PC-3 (cell line): ENCODE data around the gene OPTC. TPM values are rescaled to one million over a fixed set of nuclear protein-coding genes. Genes with fewer than 3 reads are reported as not detected.

ENCODE experiments used
- ATAC-seq: fragments of 200-7000 bp; cut with Tn5 transposase; 2 replicates; pipeline ENCODE4 v1.9.1; 2020; ENCODE audit warnings: mild to moderate bottlenecking, moderate library complexity
- BruUV-seq: library from RNA; stranded (reverse); fragments of 400-500 nt; replicated peaks from 2 replicates; lab custom pipeline; 2021; lab: Mats Ljungman, UMichigan
- CTCF ChIA-PET: fragments of 300-600 bp; sonication (Branson Sonifier 250); formaldehyde crosslinking; loops from one replicate; lab custom pipeline; 2022; ENCODE audit warnings: antibody characterized with exemption; lab: Charles Lee
- POLR2A ChIA-PET: fragments of 300-600 bp; sonication (Branson Sonifier 250); formaldehyde crosslinking; loops from one replicate; lab custom pipeline; 2022; ENCODE audit warnings: antibody characterized with exemption; ENCODE audit not compliant: unreplicated experiment; lab: Charles Lee
- DNase-seq: peaks from one replicate; pipeline ENCODE4 v3.0.0-alpha.2; 2015
- H2AFZ ChIP-seq: fragments of 300-600 bp; sonication (generic); 2 replicates; pipeline ENCODE4 v1.6.0; 2016; ENCODE audit warnings: antibody characterized with exemption, low read length
- H3F3A ChIP-seq: fragments of 300-600 bp; sonication (generic); one replicate; pipeline ENCODE4 v1.6.0; 2017; ENCODE audit warnings: antibody characterized with exemption, low read length, control low read depth, mild to moderate bottlenecking; ENCODE audit not compliant: unreplicated experiment
- H3K27ac ChIP-seq: fragments of 300-600 bp; sonication (generic); 2 replicates; pipeline ENCODE4 v1.5.1; 2016; ENCODE audit warnings: mild to moderate bottlenecking, low read length
- H3K27me3 ChIP-seq: fragments of 300-600 bp; sonication (generic); 2 replicates; pipeline ENCODE4 v1.6.1; 2016; ENCODE audit warnings: low read length, mixed read lengths
- H3K36me3 ChIP-seq: fragments of 300-600 bp; sonication (generic); 2 replicates; pipeline ENCODE4 v1.6.1; 2016; ENCODE audit warnings: low read depth, mixed run types, low read length, mixed read lengths
- H3K4me1 ChIP-seq: fragments of 300-600 bp; sonication (generic); 2 replicates; pipeline ENCODE4 v1.5.1; 2016; ENCODE audit warnings: low read length; ENCODE audit not compliant: insufficient read depth
- H3K4me2 ChIP-seq: fragments of 300-600 bp; sonication (generic); 2 replicates; pipeline ENCODE4 v1.6.0; 2016; ENCODE audit warnings: low read length
- H3K4me3 ChIP-seq: fragments of 300-600 bp; sonication (generic); 2 replicates; pipeline ENCODE4 v1.5.1; 2016; ENCODE audit warnings: mild to moderate bottlenecking, low read length, mixed read lengths
- H3K79me2 ChIP-seq: fragments of 300-600 bp; sonication (generic); 2 replicates; pipeline ENCODE4 v1.6.1; 2017; ENCODE audit warnings: low read length, mixed read lengths
- H3K9ac ChIP-seq: fragments of 300-600 bp; sonication (generic); 2 replicates; pipeline ENCODE4 v1.6.0; 2016; ENCODE audit warnings: mild to moderate bottlenecking, low read length
- H3K9me2 ChIP-seq: fragments of 300-600 bp; sonication (generic); replicated peaks from 2 replicates; pipeline ENCODE4 v1.6.1; 2016; ENCODE audit warnings: mixed run types, low read length, mixed read lengths
- H3K9me3 ChIP-seq: fragments of 300-600 bp; sonication (generic); 2 replicates; pipeline ENCODE4 v1.6.1; 2016; ENCODE audit warnings: low read length, mixed read lengths
- H4K20me1 ChIP-seq: fragments of 300-600 bp; sonication (generic); 2 replicates; pipeline ENCODE4 v1.6.1; 2016; ENCODE audit warnings: low read length, mixed read lengths
- EZH2 ChIP-seq: fragments of 300-600 bp; sonication (generic); IDR thresholded peaks from one replicate; pipeline ENCODE4 v1.6.1; 2017; ENCODE audit warnings: antibody characterized with exemption, mild to moderate bottlenecking, low read length; ENCODE audit not compliant: unreplicated experiment
- EZH2phosphoT487 ChIP-seq: fragments of 300-600 bp; sonication (generic); IDR thresholded peaks from 2 replicates; pipeline ENCODE4 v1.6.1; 2018; ENCODE audit warnings: mild to moderate bottlenecking, antibody characterized with exemption, low read length, borderline replicate concordance
- intact Hi-C: fragments of 100-400 bp; cut with micrococcal nuclease; formaldehyde crosslinking; loops from 2 replicates; pipeline ENCODE4 v1.9.0; 2023
- total RNA-seq: library from RNA; depleted of rRNA; stranded (reverse); fragments of >200 nt; gene quantifications from 2 replicates; pipeline ENCODE4 v1.2.3, GENCODE V29; 2014
- TF ChIP-seq, protein P1 (sequence below): fragments of 300-600 bp; sonication (generic); conservative IDR thresholded peaks from 2 replicates; pipeline ENCODE4 v1.5.1; 2017; ENCODE audit warnings: antibody characterized with exemption, low read depth, mild to moderate bottlenecking, low read length

OPTC gene
- total RNA-seq, 1 experiment from 2014 or later, result not detected

DNA sequence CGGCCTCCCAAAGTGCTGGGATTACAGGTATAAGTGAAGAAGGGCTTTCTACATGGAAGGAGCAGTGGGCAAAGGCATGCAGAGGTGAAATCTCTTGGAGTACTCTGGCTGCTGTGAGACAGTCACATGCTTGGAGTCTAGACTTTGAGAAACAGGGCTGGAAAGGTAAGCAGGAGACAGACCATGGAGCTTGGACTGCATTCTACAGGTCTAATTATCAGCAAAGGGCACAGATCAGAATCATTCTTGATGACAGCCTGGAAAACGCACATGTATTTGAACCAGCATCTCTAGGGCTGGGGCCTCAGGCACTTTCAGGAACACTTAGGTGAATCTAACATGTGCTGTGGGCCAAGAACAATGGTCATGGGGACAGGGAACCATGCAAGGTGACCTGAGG lies 25.6 kb upstream of the OPTC start:
- Histone ChIP-seq H3K27ac (no peak overlapping the region), H4K20me1 (no peaks in the 10 kb centered on the region), H3K4me2 (no peak overlapping the region), H3K4me3 (no peak overlapping the region), H2AFZ (no peak overlapping the region), H3K9me2 (no peaks in the 10 kb centered on the region), H3F3A (no peaks in the 10 kb centered on the region), H3K27me3 (peaks cover 10% of the 10 kb centered on the region; the same call in 1 of the 2 replicates), H3K36me3 (no peaks in the 10 kb centered on the region), H3K79me2 (no peaks in the 10 kb centered on the region), H3K4me1 (no peaks in the 10 kb centered on the region), H3K9ac (no peak overlapping the region), H3K9me3 (no peaks in the 10 kb centered on the region)
- TF ChIP-seq EZH2, result no peak
- no peak for TF ChIP-seq EZH2phosphoT487
- TF ChIP-seq, protein P1, sequence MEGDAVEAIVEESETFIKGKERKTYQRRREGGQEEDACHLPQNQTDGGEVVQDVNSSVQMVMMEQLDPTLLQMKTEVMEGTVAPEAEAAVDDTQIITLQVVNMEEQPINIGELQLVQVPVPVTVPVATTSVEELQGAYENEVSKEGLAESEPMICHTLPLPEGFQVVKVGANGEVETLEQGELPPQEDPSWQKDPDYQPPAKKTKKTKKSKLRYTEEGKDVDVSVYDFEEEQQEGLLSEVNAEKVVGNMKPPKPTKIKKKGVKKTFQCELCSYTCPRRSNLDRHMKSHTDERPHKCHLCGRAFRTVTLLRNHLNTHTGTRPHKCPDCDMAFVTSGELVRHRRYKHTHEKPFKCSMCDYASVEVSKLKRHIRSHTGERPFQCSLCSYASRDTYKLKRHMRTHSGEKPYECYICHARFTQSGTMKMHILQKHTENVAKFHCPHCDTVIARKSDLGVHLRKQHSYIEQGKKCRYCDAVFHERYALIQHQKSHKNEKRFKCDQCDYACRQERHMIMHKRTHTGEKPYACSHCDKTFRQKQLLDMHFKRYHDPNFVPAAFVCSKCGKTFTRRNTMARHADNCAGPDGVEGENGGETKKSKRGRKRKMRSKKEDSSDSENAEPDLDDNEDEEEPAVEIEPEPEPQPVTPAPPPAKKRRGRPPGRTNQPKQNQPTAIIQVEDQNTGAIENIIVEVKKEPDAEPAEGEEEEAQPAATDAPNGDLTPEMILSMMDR, result no peak
- DNase-seq (no peak), ATAC-seq (no peak)
- CTCF ChIA-PET, result no interaction called here
- BruUV-seq, result no TSS peak
- intact Hi-C loops, result no loop called here
- POLR2A ChIA-PET, result no interaction called here

DNA sequence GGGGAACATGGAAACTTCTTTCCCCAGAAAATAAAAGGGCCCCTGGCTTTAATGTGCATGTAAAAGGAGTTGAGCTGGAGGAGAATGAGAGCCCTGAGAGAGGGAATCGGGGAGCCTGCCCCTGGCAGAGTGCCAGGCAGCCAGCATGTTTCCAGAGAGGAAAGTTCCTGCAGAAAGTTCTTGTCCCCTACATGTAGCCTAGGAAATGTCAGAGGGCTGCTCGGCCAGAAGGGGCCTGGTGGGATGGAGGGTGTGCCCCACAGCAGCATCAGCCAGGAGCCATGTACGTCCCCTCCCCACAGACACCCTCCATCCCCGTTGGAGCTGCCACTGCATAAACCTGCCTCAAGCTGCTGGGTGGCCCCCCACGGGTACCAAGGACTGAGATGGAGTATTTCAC lies 23.7 kb upstream of the OPTC start:
- Histone ChIP-seq H3K9ac (no peak overlapping the region), H3K9me2 (no peaks in the 10 kb centered on the region), H3F3A (no peaks in the 10 kb centered on the region), H3K4me2 (no peak overlapping the region), H3K36me3 (no peaks in the 10 kb centered on the region), H3K27me3 (peaks cover 10% of the 10 kb centered on the region; the same call in 1 of the 2 replicates), H3K9me3 (no peaks in the 10 kb centered on the region), H3K27ac (no peak overlapping the region), H3K4me3 (no peak overlapping the region), H4K20me1 (no peaks in the 10 kb centered on the region), H2AFZ (no peak overlapping the region), H3K79me2 (no peaks in the 10 kb centered on the region), H3K4me1 (0 out of 2 replicates have a peak, but pooled peaks cover 3% of the 10 kb centered on the region)
- intact Hi-C loops, result no loop called here
- no peak for TF ChIP-seq EZH2
- DNase-seq (no peak), ATAC-seq (no peak)
- POLR2A ChIA-PET, result no interaction called here
- CTCF ChIA-PET, result interaction anchor here (0.6 kb wide), 1 partner anchor 132 kb away, joined by 11 read pairs; no protein-coding TSS in a partner anchor
- BruUV-seq, result no TSS peak

DNA sequence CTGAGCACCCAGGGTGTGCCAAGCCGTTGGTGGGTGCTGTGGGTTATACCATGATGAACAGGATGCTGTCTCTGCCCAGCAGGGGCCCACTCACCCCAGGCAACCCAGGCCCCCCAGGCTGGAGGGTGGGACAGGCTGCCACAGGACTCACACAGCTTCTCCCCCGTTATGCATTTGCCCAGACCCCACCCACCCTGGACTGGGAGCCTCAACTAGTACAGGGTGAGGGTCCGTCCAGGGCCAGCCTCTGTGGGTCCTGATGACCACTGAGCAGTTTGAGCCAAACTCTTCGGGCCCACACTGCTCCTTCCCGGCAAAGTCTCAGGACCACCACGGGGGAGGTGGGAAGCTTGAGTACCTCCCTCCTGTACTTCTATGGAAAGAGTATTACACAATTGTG lies 22.1 kb upstream of the OPTC start:
- Histone ChIP-seq H2AFZ (no peak overlapping the region), H3K36me3 (no peaks in the 10 kb centered on the region), H3K9me2 (no peaks in the 10 kb centered on the region), H3K4me2 (no peak overlapping the region), H3K79me2 (no peaks in the 10 kb centered on the region), H3K4me3 (no peak overlapping the region), H3K27me3 (peaks cover 10% of the 10 kb centered on the region; the same call in 1 of the 2 replicates), H3K9me3 (no peaks in the 10 kb centered on the region), H3K27ac (no peak overlapping the region), H3K9ac (no peak overlapping the region), H3K4me1 (0 out of 2 replicates have a peak, but pooled peaks cover 5% of the 10 kb centered on the region), H4K20me1 (no peaks in the 10 kb centered on the region), H3F3A (no peaks in the 10 kb centered on the region)
- intact Hi-C loops, result no loop called here
- ATAC-seq, result no peak
- no peak for DNase-seq
- TF ChIP-seq EZH2phosphoT487 (no peak), EZH2 (no peak)
- TF ChIP-seq, protein P1, result no peak
- no TSS peak for BruUV-seq
- ChIA-PET CTCF (no interaction called here), POLR2A (no interaction called here)
